Parathyroid adenoma (tissue), 2 donors: ENCODE results near the gene WDPCP.

Experiments
- H2AFZ ChIP-seq: fragments of 300-600 bp; sonication (generic); one replicate; pipeline ENCODE4 v1.7.0; 2017; ENCODE audit warnings: antibody characterized with exemption, mild to moderate bottlenecking
- H3K27ac ChIP-seq: fragments of 300-600 bp; sonication (generic); one replicate; pipeline ENCODE4 v1.7.0; 2017
- H3K27me3 ChIP-seq: fragments of 300-600 bp; sonication (generic); one replicate; pipeline ENCODE4 v1.7.0; 2017; ENCODE audit warnings: low read length; ENCODE audit not compliant: control insufficient read depth, insufficient read depth
- H3K36me3 ChIP-seq: fragments of 300-600 bp; sonication (generic); one replicate; pipeline ENCODE4 v1.7.0; 2017; ENCODE audit warnings: low read length; ENCODE audit not compliant: control insufficient read depth, insufficient read depth
- H3K4me1 ChIP-seq: fragments of 300-600 bp; sonication (generic); one replicate; pipeline ENCODE4 v1.7.0; 2017; ENCODE audit warnings: control low read depth
- H3K4me2 ChIP-seq: fragments of 300-600 bp; sonication (generic); one replicate; pipeline ENCODE4 v1.7.0; 2017; ENCODE audit warnings: low read length
- H3K4me3 ChIP-seq: fragments of 300-600 bp; sonication (generic); one replicate; pipeline ENCODE4 v1.7.0; 2017; ENCODE audit warnings: low read depth, low read length
- H3K79me2 ChIP-seq: fragments of 300-600 bp; sonication (generic); one replicate; pipeline ENCODE4 v1.7.0; 2017; ENCODE audit warnings: control low read depth
- H3K9ac ChIP-seq: fragments of 300-600 bp; sonication (generic); one replicate; pipeline ENCODE4 v1.7.0; 2017; ENCODE audit warnings: mild to moderate bottlenecking
- H3K9me3 ChIP-seq: fragments of 300-600 bp; sonication (generic); one replicate; pipeline ENCODE4 v1.7.0; 2017; ENCODE audit warnings: low read length; ENCODE audit not compliant: control insufficient read depth
- TF ChIP-seq, protein P1 (sequence below): fragments of 300-600 bp; sonication (generic); IDR thresholded peaks from one replicate; pipeline ENCODE4 v1.7.0; 2017; ENCODE audit warnings: antibody characterized with exemption, mild to moderate bottlenecking
- donor health status: primary hyperparathyroidism.

WDPCP gene

DNA sequence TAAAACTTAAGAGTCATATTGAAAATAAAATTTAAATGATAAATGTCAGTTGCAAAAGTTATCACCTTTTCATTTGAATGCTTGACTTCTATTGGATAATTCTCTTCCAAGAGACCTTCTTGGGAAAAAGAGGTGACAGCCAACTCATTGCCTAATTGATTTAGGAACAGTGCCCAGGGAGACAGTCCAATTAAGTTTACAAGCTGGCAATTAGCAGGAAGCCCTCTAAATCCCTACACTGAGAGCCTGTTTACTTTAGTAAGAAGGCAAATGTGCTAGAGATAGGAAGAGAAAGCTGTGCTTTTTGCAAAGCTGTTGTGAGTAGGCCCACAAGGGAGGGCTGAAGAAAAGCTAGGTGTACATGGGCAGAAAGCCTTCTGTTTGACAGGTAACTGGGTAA is 189.1 kb downstream of the WDPCP start:
- H3K27ac ChIP-seq = no peak overlapping the region
- H3K4me1 ChIP-seq = no peaks in the 10 kb centered on the region
- H3K9ac ChIP-seq = no peak overlapping the region
- H3K4me2 ChIP-seq = no peak overlapping the region
- TF ChIP-seq, protein P1, sequence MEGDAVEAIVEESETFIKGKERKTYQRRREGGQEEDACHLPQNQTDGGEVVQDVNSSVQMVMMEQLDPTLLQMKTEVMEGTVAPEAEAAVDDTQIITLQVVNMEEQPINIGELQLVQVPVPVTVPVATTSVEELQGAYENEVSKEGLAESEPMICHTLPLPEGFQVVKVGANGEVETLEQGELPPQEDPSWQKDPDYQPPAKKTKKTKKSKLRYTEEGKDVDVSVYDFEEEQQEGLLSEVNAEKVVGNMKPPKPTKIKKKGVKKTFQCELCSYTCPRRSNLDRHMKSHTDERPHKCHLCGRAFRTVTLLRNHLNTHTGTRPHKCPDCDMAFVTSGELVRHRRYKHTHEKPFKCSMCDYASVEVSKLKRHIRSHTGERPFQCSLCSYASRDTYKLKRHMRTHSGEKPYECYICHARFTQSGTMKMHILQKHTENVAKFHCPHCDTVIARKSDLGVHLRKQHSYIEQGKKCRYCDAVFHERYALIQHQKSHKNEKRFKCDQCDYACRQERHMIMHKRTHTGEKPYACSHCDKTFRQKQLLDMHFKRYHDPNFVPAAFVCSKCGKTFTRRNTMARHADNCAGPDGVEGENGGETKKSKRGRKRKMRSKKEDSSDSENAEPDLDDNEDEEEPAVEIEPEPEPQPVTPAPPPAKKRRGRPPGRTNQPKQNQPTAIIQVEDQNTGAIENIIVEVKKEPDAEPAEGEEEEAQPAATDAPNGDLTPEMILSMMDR = no peak
- H2AFZ ChIP-seq = no peak overlapping the region
- no peaks in the 10 kb centered on the region for H3K9me3 ChIP-seq
- no peak overlapping the region for H3K4me3 ChIP-seq
- H3K36me3 ChIP-seq = no peaks in the 10 kb centered on the region
- H3K79me2 ChIP-seq = no peaks in the 10 kb centered on the region
- H3K27me3 ChIP-seq = no peaks in the 10 kb centered on the region

GRCh38 chr2:63379451-63379850 is 208.8 kb downstream of the WDPCP start:
- Histone ChIP-seq H3K9ac (no peak overlapping the region), H2AFZ (no peak overlapping the region), H3K27ac (no peak overlapping the region), H3K4me1 (no peaks in the 10 kb centered on the region), H3K4me3 (no peak overlapping the region), H3K79me2 (no peaks in the 10 kb centered on the region), H3K4me2 (no peak overlapping the region), H3K27me3 (no peaks in the 10 kb centered on the region), H3K9me3 (no peaks in the 10 kb centered on the region), H3K36me3 (no peaks in the 10 kb centered on the region)
- TF ChIP-seq, protein P1 = no peak

GRCh38 chr2:63378589-63378988 is 209.7 kb downstream of the WDPCP start:
- Histone ChIP-seq H3K4me2 (no peak overlapping the region), H3K9ac (no peak overlapping the region), H3K4me3 (no peak overlapping the region), H3K4me1 (no peaks in the 10 kb centered on the region), H3K9me3 (no peaks in the 10 kb centered on the region), H3K79me2 (no peaks in the 10 kb centered on the region), H3K27me3 (no peaks in the 10 kb centered on the region), H3K36me3 (no peaks in the 10 kb centered on the region), H2AFZ (no peak overlapping the region), H3K27ac (no peak overlapping the region)
- TF ChIP-seq, protein P1 = no peak

DNA sequence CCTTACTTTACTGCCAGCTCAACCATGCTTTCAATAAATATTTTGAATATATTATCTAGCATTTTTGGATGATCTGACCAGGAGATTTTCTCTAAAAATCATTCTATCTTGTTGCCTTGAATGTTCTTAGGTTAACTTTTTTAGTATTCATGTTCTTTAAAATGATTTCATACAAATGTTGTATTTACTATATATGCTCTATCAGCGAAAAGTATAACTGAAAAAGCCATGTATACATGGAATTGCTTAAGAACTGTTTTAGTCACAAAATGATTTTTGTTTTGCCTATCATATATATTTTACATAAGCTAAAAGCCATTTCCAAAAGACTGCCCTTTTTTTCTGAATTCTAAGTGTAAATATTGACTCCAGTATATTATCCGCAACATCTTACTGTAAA is 213.9 kb downstream of the WDPCP start:
- Histone ChIP-seq H3K9me3 (no peaks in the 10 kb centered on the region), H3K9ac (no peak overlapping the region)
- TF ChIP-seq, protein P1 = no peak

DNA sequence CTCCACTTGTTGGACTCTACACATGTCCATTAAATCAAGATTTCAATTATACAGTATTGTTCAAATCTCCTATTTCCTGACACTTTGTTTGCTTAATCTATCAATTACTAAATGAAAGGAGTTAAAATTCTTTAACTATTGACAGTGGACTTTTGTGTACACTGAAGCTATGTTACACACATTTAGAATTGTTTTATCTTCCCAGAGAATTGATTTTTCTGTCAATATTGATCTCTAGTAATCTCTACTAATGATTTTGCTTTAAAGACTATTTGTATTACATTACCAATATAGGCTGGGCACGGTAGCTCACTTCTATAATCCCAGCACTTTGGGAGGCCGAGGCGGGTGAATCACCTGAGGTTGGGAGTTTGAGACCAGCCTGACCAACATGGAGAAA is 215.7 kb downstream of the WDPCP start:
- TF ChIP-seq, protein P1 = no peak

More for the DNA sequence above, 213.9 kb downstream of the WDPCP start:
- Histone ChIP-seq H3K27me3 (no peaks in the 10 kb centered on the region), H3K27ac (no peak overlapping the region), H2AFZ (no peak overlapping the region), H3K4me1 (no peaks in the 10 kb centered on the region), H3K79me2 (no peaks in the 10 kb centered on the region), H3K4me2 (no peak overlapping the region), H3K36me3 (no peaks in the 10 kb centered on the region), H3K4me3 (no peak overlapping the region)

More for the DNA sequence above, 215.7 kb downstream of the WDPCP start:
- no peaks in the 10 kb centered on the region for H3K4me1 ChIP-seq
- H3K9ac ChIP-seq = no peak overlapping the region
- H3K36me3 ChIP-seq = no peaks in the 10 kb centered on the region
- H3K4me2 ChIP-seq = no peak overlapping the region
- H3K79me2 ChIP-seq = no peaks in the 10 kb centered on the region
- H3K27ac ChIP-seq = no peak overlapping the region
- no peak overlapping the region for H3K4me3 ChIP-seq
- H3K27me3 ChIP-seq = no peaks in the 10 kb centered on the region
- no peaks in the 10 kb centered on the region for H3K9me3 ChIP-seq
- no peak overlapping the region for H2AFZ ChIP-seq
